ENCODE measurements around the gene FAM111A.

The FAM111A gene

DNA sequence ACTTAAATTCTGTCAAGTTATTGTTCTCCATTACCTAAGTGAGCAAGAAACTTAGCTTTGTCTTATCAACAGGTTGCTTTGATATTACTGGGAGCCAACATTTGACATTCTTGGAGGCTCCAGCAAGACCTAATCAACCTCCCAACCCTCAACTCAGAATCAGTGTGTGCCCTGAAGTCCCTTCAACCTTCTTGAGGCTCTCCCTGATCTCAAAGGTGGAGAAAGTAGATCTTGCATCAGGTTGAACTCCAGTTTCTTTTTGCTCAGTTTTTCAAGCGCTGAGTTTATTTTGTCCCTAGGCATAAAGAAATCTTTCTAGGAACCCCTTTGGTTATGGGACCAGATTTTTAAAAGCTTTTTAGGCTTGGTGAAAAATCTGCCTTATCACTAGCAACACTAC lies 1.4 kb downstream of the FAM111A start:
- no peak for TF ChIP-seq CTCF (IDR thresholded peaks at IDR 0.05)

DNA sequence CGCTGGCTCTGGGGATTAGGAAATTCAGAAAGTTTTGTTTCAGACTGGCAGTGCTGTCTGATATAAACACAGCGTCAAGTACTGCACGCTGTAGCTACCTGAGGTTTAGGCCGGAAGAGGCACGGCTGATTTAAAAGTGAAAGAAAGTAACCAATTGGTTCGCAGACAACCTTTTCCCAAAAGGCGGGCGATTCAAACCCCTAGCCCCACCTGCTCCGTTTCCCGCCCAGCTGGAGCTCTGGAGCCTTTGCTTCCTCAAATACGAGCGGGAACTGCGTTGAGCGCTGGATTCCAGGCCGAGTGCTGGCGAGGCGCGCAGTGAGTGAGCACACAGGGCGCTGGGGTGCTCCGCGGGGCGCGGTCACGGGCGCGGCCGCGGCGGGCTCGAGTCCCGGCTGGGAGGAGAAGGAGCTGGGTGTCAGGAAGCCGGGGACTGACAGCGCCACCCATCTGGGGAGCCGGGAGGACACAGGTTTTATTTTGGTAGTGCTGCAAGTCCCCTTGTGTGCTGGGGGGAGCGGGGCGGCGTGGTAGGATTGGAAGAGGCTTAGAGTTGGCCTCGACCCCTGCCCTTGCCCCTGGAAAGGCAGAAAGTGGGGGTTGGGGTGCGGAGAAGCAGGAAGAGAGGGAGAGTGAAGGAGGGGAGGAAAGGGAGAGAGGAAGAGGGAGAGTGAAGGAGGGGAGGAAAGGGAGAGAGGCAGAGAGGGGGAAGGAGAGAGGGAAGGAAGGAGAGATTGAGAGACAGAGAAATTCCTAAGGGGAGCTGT lies 2.1 kb downstream of the FAM111A start:
- TF ChIP-seq CTCF (IDR thresholded peaks at IDR 0.05) = no peak; the same call in 1 of the 2 replicates

DNA sequence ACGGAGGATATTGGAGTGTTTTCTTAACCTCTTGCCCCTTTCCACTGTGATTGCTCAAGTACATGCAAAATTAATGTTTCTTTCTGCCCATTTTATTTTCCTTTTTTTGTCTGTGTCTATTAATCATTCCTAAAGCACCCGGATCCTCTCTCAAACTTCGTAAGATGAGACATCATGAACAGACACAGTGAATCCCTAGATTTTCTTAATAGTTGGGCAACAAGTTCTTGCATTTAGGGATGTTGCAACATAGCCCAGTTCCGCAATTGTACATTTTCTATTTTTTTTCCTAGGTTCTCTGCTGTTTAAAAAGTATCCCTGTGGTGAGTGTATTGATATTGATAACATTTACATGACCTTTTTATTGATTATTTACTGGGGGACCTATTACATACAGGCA lies 2.9 kb downstream of the FAM111A start:
- TF ChIP-seq CTCF (IDR thresholded peaks at IDR 0.05) = no peak

DNA sequence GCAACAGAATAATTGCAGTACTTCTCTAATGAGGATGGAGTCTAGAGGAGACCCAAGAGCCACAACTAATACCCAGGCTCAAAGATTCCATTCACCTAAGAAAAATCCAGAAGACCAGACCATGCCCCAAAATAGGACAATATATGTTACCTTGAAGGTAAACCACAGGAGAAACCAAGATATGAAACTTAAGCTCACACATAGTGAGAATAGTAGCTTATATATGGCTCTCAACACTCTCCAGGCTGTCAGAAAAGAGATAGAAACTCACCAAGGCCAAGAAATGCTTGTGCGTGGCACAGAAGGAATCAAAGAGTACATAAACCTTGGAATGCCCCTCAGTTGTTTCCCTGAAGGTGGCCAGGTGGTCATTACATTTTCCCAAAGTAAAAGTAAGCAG lies 9.1 kb downstream of the FAM111A start:
- no peak for TF ChIP-seq CTCF (IDR thresholded peaks at IDR 0.05)

- no peak for TF ChIP-seq CTCF (IDR thresholded peaks at IDR 0.05)
Observed at GRCh38 chr11:59152312-59152951, 9.8 kb downstream of the FAM111A start.

- TF ChIP-seq CTCF (IDR thresholded peaks at IDR 0.05) = no peak
Observed at GRCh38 chr11:59154610-59155009, 12.0 kb downstream of the FAM111A start.

DNA sequence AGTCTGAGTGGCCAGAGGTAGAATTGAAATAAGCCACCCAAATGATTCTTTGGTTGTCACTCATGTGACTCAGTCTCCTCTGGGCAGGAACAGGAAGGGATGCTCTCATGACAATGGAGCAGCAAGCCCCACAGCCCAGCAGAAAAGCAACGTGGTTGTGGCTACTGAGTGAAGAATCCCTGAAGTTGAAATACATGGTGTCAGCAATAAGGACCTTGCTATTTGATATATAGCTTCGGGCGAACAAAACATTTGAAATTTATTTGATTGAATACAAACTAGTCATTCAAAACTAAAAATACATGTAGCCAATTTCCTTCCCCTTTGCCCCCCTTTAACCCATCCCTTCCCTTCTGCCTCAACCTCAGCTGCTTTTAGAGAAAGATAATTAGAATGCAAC lies 14.8 kb downstream of the FAM111A start:
- TF ChIP-seq CTCF (IDR thresholded peaks at IDR 0.05) = no peak

Measured in LNCAP (cell line).